ENCODE data around the gene ITIH4. TPM values are rescaled to one million over a fixed set of nuclear protein-coding genes. Genes with fewer than 3 reads are reported as not detected.

Gene ITIH4
- total and polyA plus RNA-seq, 2 donors (not counting 1 experiment from before 2014, with no cell fraction given): 21.5 to 38.5 TPM

GRCh38 chr3:52786330-52787215 lies 43.9 kb downstream of the ITIH4 start:
- H3K9me3 Mint-ChIP-seq (ENCODE audit: insufficient read depth): no peaks in the 10 kb centered on the region
- H4K20me1 ChIP-seq (ENCODE audit: control insufficient read depth, insufficient read depth, low read length, poor library complexity, severe bottlenecking): no peaks in the 10 kb centered on the region
- 95% methylated on average over 16 of the region's 19 CpGs for WGBS (ENCODE audit: insufficient coverage)
- no peak overlapping the region for H3K4me3 ChIP-seq (ENCODE audit: control extremely low read depth in 1 of 5, extremely low read depth in 1 of 5, insufficient read depth in 1 of 5, low read depth in 2 of 5, low read length in 4 of 5)
- no peak overlapping the region for H3K27ac ChIP-seq (ENCODE audit: low read length in 2 of 2)
- no peaks in the 10 kb centered on the region for H3K36me3 ChIP-seq (replicated peaks in 1 of 2; ENCODE audit: control extremely low read depth in 1 of 2, control insufficient read depth in 1 of 2, extremely low read depth in 1 of 2, insufficient read depth in 2 of 2, low read length in 1 of 2)
- DNase-seq (no peak), ATAC-seq (ENCODE audit: low read depth) (no peak)
- H3K27me3 Mint-ChIP-seq: peaks cover 4% of the 10 kb centered on the region
- H3K4me3 Mint-ChIP-seq: no peak overlapping the region
- H3K27ac Mint-ChIP-seq: no peak overlapping the region
- ChIA-PET POLR2A (interaction anchor here (0.6 kb wide), 1 partner anchor 300 kb away, joined by 3 read pairs; no protein-coding TSS in a partner anchor), CTCF (no interaction called here)
- no peaks in the 10 kb centered on the region for H3K4me1 ChIP-seq (ENCODE audit: control insufficient read depth in 2 of 2, insufficient read depth in 2 of 2, low read length in 2 of 2)
- H3K9ac ChIP-seq (ENCODE audit: low read length): no peak overlapping the region
- H3K9me3 ChIP-seq (ENCODE audit: control extremely low read depth in 1 of 3, control insufficient read depth in 2 of 3, insufficient read depth in 1 of 3, low read length in 2 of 3): no peaks in the 10 kb centered on the region
- H3K27me3 ChIP-seq (replicated peaks in 1 of 4; ENCODE audit: control extremely low read depth in 1 of 4, control insufficient read depth in 3 of 4, insufficient read depth in 4 of 4, low read length in 3 of 4): no peaks in the 10 kb centered on the region
- no peaks in the 10 kb centered on the region for H3K4me1 Mint-ChIP-seq
- H3K4me2 ChIP-seq (replicated peaks; ENCODE audit: low read depth, low read length, poor library complexity, severe bottlenecking): no peak overlapping the region
- intact Hi-C loops (cut with micrococcal nuclease): no loop called here
- H3K79me2 ChIP-seq (ENCODE audit: control insufficient read depth, insufficient read depth, low read length): no peaks in the 10 kb centered on the region
- TF ChIP-seq EZH2 (IDR thresholded peaks at IDR 0.05; ENCODE audit: borderline replicate concordance, insufficient read depth, low read depth, low read length, poor library complexity, severe bottlenecking) (no peak), CTCF (IDR thresholded peaks at IDR 0.05) (no peak)
- H2AFZ ChIP-seq (ENCODE audit: insufficient read depth, low read depth, low read length, poor library complexity, severe bottlenecking): no peak overlapping the region

- Histone ChIP-seq H3K4me1 (ENCODE audit: control insufficient read depth in 2 of 2, insufficient read depth in 2 of 2, low read length in 2 of 2) (peaks cover 0 to 4% of the 10 kb centered on the region in 2 donors), H3K9ac (ENCODE audit: low read length) (no peak overlapping the region), H3K79me2 (ENCODE audit: control insufficient read depth, insufficient read depth, low read length) (no peaks in the 10 kb centered on the region), H3K4me2 (replicated peaks; ENCODE audit: low read depth, low read length, poor library complexity, severe bottlenecking) (no peak overlapping the region), H4K20me1 (ENCODE audit: control insufficient read depth, insufficient read depth, low read length, poor library complexity, severe bottlenecking) (no peaks in the 10 kb centered on the region), H3K36me3 (replicated peaks in 1 of 2; ENCODE audit: control extremely low read depth in 1 of 2, control insufficient read depth in 1 of 2, extremely low read depth in 1 of 2, insufficient read depth in 2 of 2, low read length in 1 of 2) (no peaks in the 10 kb centered on the region), H2AFZ (ENCODE audit: insufficient read depth, low read depth, low read length, poor library complexity, severe bottlenecking) (no peak overlapping the region), H3K9me3 (ENCODE audit: control extremely low read depth in 1 of 3, control insufficient read depth in 2 of 3, insufficient read depth in 1 of 3, low read length in 2 of 3) (no peaks in the 10 kb centered on the region), H3K27me3 (replicated peaks in 1 of 4; ENCODE audit: control extremely low read depth in 1 of 4, control insufficient read depth in 3 of 4, insufficient read depth in 4 of 4, low read length in 3 of 4) (no peaks in the 10 kb centered on the region), H3K27ac (ENCODE audit: low read length in 2 of 2) (no peak overlapping the region), H3K4me3 (ENCODE audit: control extremely low read depth in 1 of 5, extremely low read depth in 1 of 5, insufficient read depth in 1 of 5, low read depth in 2 of 5, low read length in 4 of 5) (no peak overlapping the region)
- no peaks in the 10 kb centered on the region for H3K9me3 Mint-ChIP-seq (ENCODE audit: insufficient read depth)
- no peak for DNase-seq
- peaks cover 4% of the 10 kb centered on the region for H3K27me3 Mint-ChIP-seq
- ATAC-seq (ENCODE audit: low read depth): no peak
- no peaks in the 10 kb centered on the region for H3K4me1 Mint-ChIP-seq
- ChIA-PET POLR2A (no interaction called here), CTCF (no interaction called here)
- 100% methylated on average over 2 of the region's 5 CpGs for WGBS (ENCODE audit: insufficient coverage)
- no peak overlapping the region for H3K27ac Mint-ChIP-seq
- intact Hi-C loops (cut with micrococcal nuclease): no loop called here
- H3K4me3 Mint-ChIP-seq: no peak overlapping the region
- TF ChIP-seq CTCF (IDR thresholded peaks at IDR 0.05): no peak
- no peak for TF ChIP-seq EZH2 (IDR thresholded peaks at IDR 0.05; ENCODE audit: borderline replicate concordance, insufficient read depth, low read depth, low read length, poor library complexity, severe bottlenecking)
These were observed 45.4 kb downstream of the ITIH4 start for GRCh38 chr3:52784931-52785590.

Measured in B cell (primary cell).